Measurements from ENCODE around the gene HLA-G.

DNA sequence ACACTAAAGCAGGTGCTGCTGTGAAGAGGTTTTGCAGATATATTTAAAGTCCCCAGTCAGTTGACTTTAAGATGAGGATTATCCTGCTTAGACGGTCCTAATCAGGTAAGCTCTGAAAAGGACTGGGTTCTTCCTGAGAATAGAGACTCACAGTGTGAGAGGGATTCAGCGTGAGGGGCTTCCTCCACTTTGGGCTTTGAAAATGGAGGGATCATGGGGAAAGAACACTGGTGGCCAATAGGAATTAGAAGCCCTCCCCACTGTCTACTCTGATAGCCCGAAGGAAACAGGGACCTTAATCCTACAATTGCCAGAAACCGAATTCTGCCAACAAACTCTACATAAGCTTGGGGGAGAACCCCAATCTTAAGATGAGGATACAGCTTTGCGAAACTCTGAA is 29.7 kb upstream of the HLA-G start:
- TF ChIP-seq POLR2A (IDR thresholded peaks at IDR 0.05) (no peak), CTCF (IDR thresholded peaks at IDR 0.05) (no peak), POLR2AphosphoS5 (IDR thresholded peaks at IDR 0.05) (no peak), EP300 (IDR thresholded peaks at IDR 0.05) (no peak)
